GM12878 (cell line): ENCODE measurements around the gene RABL6. TPM values are rescaled to one million over a fixed set of nuclear protein-coding genes. Genes with fewer than 3 reads are reported as not detected.

Source experiments
- ATAC-seq: fragments of 200-7000 bp; cut with Tn5 transposase; 3 replicates; pipeline ENCODE4 v1.9.1; 2020; ENCODE audit warnings: mild to moderate bottlenecking, moderate library complexity
- BruUV-seq: library from RNA; stranded (reverse); fragments of 400-500 nt; replicated peaks from 2 replicates; lab custom pipeline; 2021; lab: Mats Ljungman, UMichigan
- CTCF ChIA-PET: fragments of 300-600 bp; sonication (Branson Sonifier 250); formaldehyde crosslinking; extraction: SDS; loops from one replicate; lab custom pipeline; 2021; ENCODE audit warnings: inconsistent platforms; lab: Yijun Ruan, JAX
- POLR2A ChIA-PET: fragments of 350-600 bp; formaldehyde crosslinking; extraction: SDS; loops from one replicate; lab custom pipeline; 2021; ENCODE audit warnings: inconsistent platforms; lab: Charles Lee
- RAD21 ChIA-PET: fragments of 300-600 bp; sonication (Branson Sonifier 250); formaldehyde crosslinking; loops from one replicate; lab custom pipeline; 2023; ENCODE audit warnings: antibody characterized with exemption; ENCODE audit not compliant: unreplicated experiment; lab: Charles Lee
- SMC1A ChIA-PET: fragments of 300-600 bp; sonication (Branson Sonifier 250); formaldehyde crosslinking; loops from one replicate; lab custom pipeline; 2023; ENCODE audit not compliant: unreplicated experiment, uncharacterized antibody; lab: Charles Lee
- DNase-seq: peaks from one replicate; pipeline ENCODE4 v3.0.0-alpha.2; 2011; ENCODE audit warnings: low read depth, low spot score
- FAIRE-seq: peaks from 3 replicates; lab custom pipeline; 2011; peaks lifted over from hg19 to GRCh38; lab: Jason Lieb, UNC
- H2AFZ ChIP-seq: 2 replicates; pipeline ENCODE4 v1.6.0; 2011; ENCODE audit warnings: low read depth, low read length, control low read depth; ENCODE audit not compliant: control insufficient read depth
- H3K27ac ChIP-seq: 2 replicates; pipeline ENCODE4 v1.5.1; 2011; ENCODE audit warnings: control low read depth; ENCODE audit not compliant: control insufficient read depth, insufficient read depth
- H3K27me3 ChIP-seq, 2 experiments: replicated peaks in 1 of 2; 2 replicates each; pipeline versions ENCODE4 v1.6.0 to v1.6.1; 2011; ENCODE audit warnings: low read length in 1 of 2; ENCODE audit not compliant: control insufficient read depth in 2 of 2, insufficient read depth in 2 of 2
- H3K36me3 ChIP-seq, 2 experiments: 2 replicates each; pipeline ENCODE4 v1.5.1; 2011; ENCODE audit warnings: low read length in 1 of 2; ENCODE audit not compliant: control insufficient read depth in 2 of 2, insufficient read depth in 2 of 2
- H3K4me1 ChIP-seq: 2 replicates; pipeline ENCODE4 v1.6.1; 2011; ENCODE audit warnings: mild to moderate bottlenecking, low read length, moderate library complexity, mixed read lengths; ENCODE audit not compliant: control insufficient read depth, insufficient read depth
- H3K4me2 ChIP-seq: 2 replicates; pipeline ENCODE4 v1.6.0; 2011; ENCODE audit warnings: control low read depth; ENCODE audit not compliant: control insufficient read depth, insufficient read depth
- H3K4me3 ChIP-seq: fragments of 200-600 bp; sonication (generic); 2 replicates; pipeline ENCODE4 v1.5.1; 2016
- H3K79me2 ChIP-seq: 2 replicates; pipeline ENCODE4 v1.6.0; 2011; ENCODE audit warnings: low read length; ENCODE audit not compliant: control insufficient read depth, insufficient read depth
- H3K9ac ChIP-seq: 2 replicates; pipeline ENCODE4 v1.8.0; 2011; ENCODE audit warnings: low read length, control low read depth, mixed read lengths; ENCODE audit not compliant: control insufficient read depth, insufficient read depth
- H3K9me3 ChIP-seq: replicated peaks from 3 replicates; pipeline ENCODE4 v1.5.1; 2011; ENCODE audit warnings: mild to moderate bottlenecking, low read length; ENCODE audit not compliant: control insufficient read depth, insufficient read depth
- H4K20me1 ChIP-seq: 2 replicates; pipeline ENCODE4 v1.6.0; 2011; ENCODE audit not compliant: control insufficient read depth, insufficient read depth
- BMI1 ChIP-seq: fragments of 450-650 bp; IDR thresholded peaks from 2 replicates; pipeline ENCODE4 v1.6.1; 2016; ENCODE audit warnings: mild to moderate bottlenecking, moderate library complexity, borderline replicate concordance
- CBFB ChIP-seq: IDR thresholded peaks from 2 replicates; pipeline ENCODE4 v1.6.1; 2016; ENCODE audit warnings: antibody characterized with exemption, low read depth
- JUNB ChIP-seq: IDR thresholded peaks from 2 replicates; pipeline ENCODE4 v1.6.1; 2016; ENCODE audit warnings: antibody characterized with exemption, mild to moderate bottlenecking
- NBN ChIP-seq: fragments of 450-650 bp; IDR thresholded peaks from 2 replicates; pipeline ENCODE4 v1.6.1; 2016
- NR2C1 ChIP-seq: fragments of 450-650 bp; IDR thresholded peaks from 2 replicates; pipeline ENCODE4 v1.6.1; 2017; ENCODE audit warnings: antibody characterized with exemption, mild to moderate bottlenecking, moderate library complexity
- NRF1 ChIP-seq: conservative IDR thresholded peaks from 2 replicates; pipeline ENCODE4 v1.6.1; 2011; ENCODE audit warnings: mild to moderate bottlenecking, low read depth, low read length, improper control_type of control experiment
- STAT1 ChIP-seq: fragments of 450-650 bp; conservative IDR thresholded peaks from 2 replicates; pipeline ENCODE4 v1.6.1; 2014; ENCODE audit warnings: antibody characterized with exemption, mild to moderate bottlenecking
- SUPT20H ChIP-seq: IDR thresholded peaks from 2 replicates; pipeline ENCODE4 v1.6.1; 2011; ENCODE audit warnings: low read depth, mild to moderate bottlenecking, low read length, moderate library complexity, borderline replicate concordance; ENCODE audit not compliant: control insufficient read depth
- ZBED1 ChIP-seq: IDR thresholded peaks from 2 replicates; pipeline ENCODE4 v1.6.1; 2016; ENCODE audit warnings: borderline replicate concordance
- ZZZ3 ChIP-seq: IDR thresholded peaks from 2 replicates; pipeline ENCODE4 v1.6.1; 2011; ENCODE audit warnings: low read depth; ENCODE audit not compliant: control insufficient read depth, insufficient read length
- WGBS: methylation state at CpG from one replicate; pipeline ENCODE4 v1.1.6; 2016; ENCODE audit warnings: low lambda C conversion rate; ENCODE audit not compliant: insufficient replicate concordance, insufficient coverage; ENCODE audit errors: missing lambda C conversion rate; 5-methylcytosine and 5-hydroxymethylcytosine counted together
- in situ Hi-C: fragments of 300-500 bp; cut with MboI; formaldehyde crosslinking; loops from 9 replicates; pipeline ENCODE4 v1.14.3; 2018; ENCODE audit warnings: mixed read lengths
- intact Hi-C: fragments of 100-400 bp; cut with micrococcal nuclease; formaldehyde crosslinking; loops from one replicate; pipeline ENCODE4 v1.14.2; 2022; ENCODE audit not compliant: unreplicated experiment
- polyA plus RNA-seq, 11 experiments: library from polyadenylated mRNA; depleted of rRNA in 4 of 11; unstranded in 6 of 11; stranded (reverse) in 5 of 11; fragments of >200 nt; fragmentation: Nextera tagmentation in 4 of 11; fragmentation: Illumina TruSeq in 1 of 11; extraction: Ambion mirVana in 4 of 11; extraction: Trizol in 1 of 11; gene quantifications; 1 replicate in 1 of 11; 2 replicates in 10 of 11; pipeline versions ENCODE4 v1.2.1 to v1.2.3, GENCODE V29; 2011 to 2016; ENCODE audit warnings: inconsistent platforms in 2 of 11, missing spikeins in 2 of 11, low read depth in 1 of 11
- total RNA-seq, 4 experiments: library from RNA; depleted of rRNA in 3 of 4; stranded (reverse); fragments of >200 nt in 3 of 4; fragmentation: Illumina TruSeq in 1 of 4; extraction: Trizol in 1 of 4; gene quantifications; 2 replicates each; pipeline versions ENCODE4 v1.2.1 to v1.2.3, GENCODE V29; 2013 to 2021
- TF ChIP-seq, protein P1 (sequence below): fragments of 150-350 bp; IDR thresholded peaks from 2 replicates; pipeline ENCODE4 v1.6.1; 2016; ENCODE audit warnings: low read depth, low read length
- TF ChIP-seq, protein P2 (sequence below): IDR thresholded peaks from 2 replicates; pipeline ENCODE4 v1.6.1; 2012; ENCODE audit warnings: low read depth, low read length, improper control_type of control experiment
- TF ChIP-seq, protein P3 (sequence below): IDR thresholded peaks from 2 replicates; pipeline ENCODE4 v1.6.1; 2011; ENCODE audit warnings: borderline replicate concordance, low read depth, mild to moderate bottlenecking, moderate library complexity, low read length; ENCODE audit not compliant: insufficient read depth, poor library complexity, severe bottlenecking
- TF ChIP-seq, protein P4 (sequence below): fragments of 450-650 bp; IDR thresholded peaks from 2 replicates; pipeline ENCODE4 v1.6.1; 2017; ENCODE audit warnings: mild to moderate bottlenecking, moderate library complexity

The RABL6 gene
- total and polyA plus RNA-seq, 10 of the 15 experiments (the other 5 are each of a cell fraction or from before 2014, with no cell fraction given): 1.4 to 134 (median 42.7) TPM

DNA sequence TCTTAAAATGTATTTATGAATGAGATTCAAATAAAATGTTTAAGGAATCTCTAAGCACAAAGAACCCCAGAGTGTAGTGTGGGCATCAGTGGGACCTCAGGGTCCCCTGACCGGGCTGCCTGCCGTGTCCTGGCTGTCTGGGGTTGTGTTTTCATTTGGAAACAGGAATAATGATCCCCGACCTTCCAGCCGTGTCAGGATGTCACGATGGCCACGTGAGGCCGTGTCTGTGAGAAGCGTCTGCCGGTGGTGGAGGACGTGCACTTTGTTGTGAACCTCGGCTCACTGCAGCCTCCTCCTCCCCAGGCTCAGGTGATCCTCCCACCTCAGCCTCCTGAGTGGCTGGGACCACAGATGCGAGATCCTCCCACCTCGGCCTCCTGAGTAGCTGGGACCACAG, 82.9 kb downstream of the RABL6 start:
- FAIRE-seq (no peak), DNase-seq (no peak), ATAC-seq (no peak)
- Histone ChIP-seq H3K4me1 (no peaks in the 10 kb centered on the region; the same call in 1 of the 2 replicates), H3K4me2 (no peak overlapping the region), H3K4me3 (no peak overlapping the region), H3K36me3 (peaks cover 6 to 17% of the 10 kb centered on the region in 2 experiments; a peak in 3 of 4 replicates), H3K9me3 (no peaks in the 10 kb centered on the region), H3K27me3 (no peaks in the 10 kb centered on the region), H3K9ac (no peak overlapping the region), H3K79me2 (peaks cover 82% of the 10 kb centered on the region), H2AFZ (no peak overlapping the region), H4K20me1 (no peaks in the 10 kb centered on the region; the same call in 1 of the 2 replicates), H3K27ac (no peak overlapping the region)
- SMC1A ChIA-PET: no interaction called here
- BruUV-seq: no TSS peak
- POLR2A ChIA-PET: interaction anchor here (0.9 kb wide), 1 partner anchor 39 kb away, joined by 3 read pairs; the partner anchor contains the start of gene MAMDC4
- intact Hi-C loops: no loop called here
- RAD21 ChIA-PET: interaction anchor here (1.8 kb wide), 1 partner anchor 9 kb away, joined by 5 read pairs; no protein-coding TSS in a partner anchor
- CTCF ChIA-PET: no interaction called here
- WGBS: 86% methylated on average over 13 of the region's 13 CpGs
- in situ Hi-C loops: no loop called here
- TF ChIP-seq, protein P1, sequence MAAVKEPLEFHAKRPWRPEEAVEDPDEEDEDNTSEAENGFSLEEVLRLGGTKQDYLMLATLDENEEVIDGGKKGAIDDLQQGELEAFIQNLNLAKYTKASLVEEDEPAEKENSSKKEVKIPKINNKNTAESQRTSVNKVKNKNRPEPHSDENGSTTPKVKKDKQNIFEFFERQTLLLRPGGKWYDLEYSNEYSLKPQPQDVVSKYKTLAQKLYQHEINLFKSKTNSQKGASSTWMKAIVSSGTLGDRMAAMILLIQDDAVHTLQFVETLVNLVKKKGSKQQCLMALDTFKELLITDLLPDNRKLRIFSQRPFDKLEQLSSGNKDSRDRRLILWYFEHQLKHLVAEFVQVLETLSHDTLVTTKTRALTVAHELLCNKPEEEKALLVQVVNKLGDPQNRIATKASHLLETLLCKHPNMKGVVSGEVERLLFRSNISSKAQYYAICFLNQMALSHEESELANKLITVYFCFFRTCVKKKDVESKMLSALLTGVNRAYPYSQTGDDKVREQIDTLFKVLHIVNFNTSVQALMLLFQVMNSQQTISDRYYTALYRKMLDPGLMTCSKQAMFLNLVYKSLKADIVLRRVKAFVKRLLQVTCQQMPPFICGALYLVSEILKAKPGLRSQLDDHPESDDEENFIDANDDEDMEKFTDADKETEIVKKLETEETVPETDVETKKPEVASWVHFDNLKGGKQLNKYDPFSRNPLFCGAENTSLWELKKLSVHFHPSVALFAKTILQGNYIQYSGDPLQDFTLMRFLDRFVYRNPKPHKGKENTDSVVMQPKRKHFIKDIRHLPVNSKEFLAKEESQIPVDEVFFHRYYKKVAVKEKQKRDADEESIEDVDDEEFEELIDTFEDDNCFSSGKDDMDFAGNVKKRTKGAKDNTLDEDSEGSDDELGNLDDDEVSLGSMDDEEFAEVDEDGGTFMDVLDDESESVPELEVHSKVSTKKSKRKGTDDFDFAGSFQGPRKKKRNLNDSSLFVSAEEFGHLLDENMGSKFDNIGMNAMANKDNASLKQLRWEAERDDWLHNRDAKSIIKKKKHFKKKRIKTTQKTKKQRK: no peak
- TF ChIP-seq NR2C1 (no peak), SUPT20H (no peak), STAT1 (no peak), ZBED1 (no peak), BMI1 (no peak), CBFB (no peak), NRF1 (no peak), ZZZ3 (no peak), NBN (no peak), JUNB (no peak)
- TF ChIP-seq, protein P2, sequence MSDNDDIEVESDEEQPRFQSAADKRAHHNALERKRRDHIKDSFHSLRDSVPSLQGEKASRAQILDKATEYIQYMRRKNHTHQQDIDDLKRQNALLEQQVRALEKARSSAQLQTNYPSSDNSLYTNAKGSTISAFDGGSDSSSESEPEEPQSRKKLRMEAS: no peak
- TF ChIP-seq, protein P3, sequence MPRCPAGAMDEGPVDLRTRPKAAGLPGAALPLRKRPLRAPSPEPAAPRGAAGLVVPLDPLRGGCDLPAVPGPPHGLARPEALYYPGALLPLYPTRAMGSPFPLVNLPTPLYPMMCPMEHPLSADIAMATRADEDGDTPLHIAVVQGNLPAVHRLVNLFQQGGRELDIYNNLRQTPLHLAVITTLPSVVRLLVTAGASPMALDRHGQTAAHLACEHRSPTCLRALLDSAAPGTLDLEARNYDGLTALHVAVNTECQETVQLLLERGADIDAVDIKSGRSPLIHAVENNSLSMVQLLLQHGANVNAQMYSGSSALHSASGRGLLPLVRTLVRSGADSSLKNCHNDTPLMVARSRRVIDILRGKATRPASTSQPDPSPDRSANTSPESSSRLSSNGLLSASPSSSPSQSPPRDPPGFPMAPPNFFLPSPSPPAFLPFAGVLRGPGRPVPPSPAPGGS: no peak
- TF ChIP-seq, protein P4, sequence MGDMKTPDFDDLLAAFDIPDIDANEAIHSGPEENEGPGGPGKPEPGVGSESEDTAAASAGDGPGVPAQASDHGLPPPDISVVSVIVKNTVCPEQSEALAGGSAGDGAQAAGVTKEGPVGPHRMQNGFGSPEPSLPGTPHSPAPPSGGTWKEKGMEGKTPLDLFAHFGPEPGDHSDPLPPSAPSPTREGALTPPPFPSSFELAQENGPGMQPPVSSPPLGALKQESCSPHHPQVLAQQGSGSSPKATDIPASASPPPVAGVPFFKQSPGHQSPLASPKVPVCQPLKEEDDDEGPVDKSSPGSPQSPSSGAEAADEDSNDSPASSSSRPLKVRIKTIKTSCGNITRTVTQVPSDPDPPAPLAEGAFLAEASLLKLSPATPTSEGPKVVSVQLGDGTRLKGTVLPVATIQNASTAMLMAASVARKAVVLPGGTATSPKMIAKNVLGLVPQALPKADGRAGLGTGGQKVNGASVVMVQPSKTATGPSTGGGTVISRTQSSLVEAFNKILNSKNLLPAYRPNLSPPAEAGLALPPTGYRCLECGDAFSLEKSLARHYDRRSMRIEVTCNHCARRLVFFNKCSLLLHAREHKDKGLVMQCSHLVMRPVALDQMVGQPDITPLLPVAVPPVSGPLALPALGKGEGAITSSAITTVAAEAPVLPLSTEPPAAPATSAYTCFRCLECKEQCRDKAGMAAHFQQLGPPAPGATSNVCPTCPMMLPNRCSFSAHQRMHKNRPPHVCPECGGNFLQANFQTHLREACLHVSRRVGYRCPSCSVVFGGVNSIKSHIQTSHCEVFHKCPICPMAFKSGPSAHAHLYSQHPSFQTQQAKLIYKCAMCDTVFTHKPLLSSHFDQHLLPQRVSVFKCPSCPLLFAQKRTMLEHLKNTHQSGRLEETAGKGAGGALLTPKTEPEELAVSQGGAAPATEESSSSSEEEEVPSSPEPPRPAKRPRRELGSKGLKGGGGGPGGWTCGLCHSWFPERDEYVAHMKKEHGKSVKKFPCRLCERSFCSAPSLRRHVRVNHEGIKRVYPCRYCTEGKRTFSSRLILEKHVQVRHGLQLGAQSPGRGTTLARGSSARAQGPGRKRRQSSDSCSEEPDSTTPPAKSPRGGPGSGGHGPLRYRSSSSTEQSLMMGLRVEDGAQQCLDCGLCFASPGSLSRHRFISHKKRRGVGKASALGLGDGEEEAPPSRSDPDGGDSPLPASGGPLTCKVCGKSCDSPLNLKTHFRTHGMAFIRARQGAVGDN: no peak
